Brain microvascular endothelial cell (primary cell): ENCODE measurements around the gene PCSK9.

Experiments
- DNase-seq: peaks from one replicate; pipeline ENCODE4 v3.0.0-alpha.2; 2020
- H3K27ac ChIP-seq: fragments of 250-450 bp; sonication (Bioruptor Pico); 2 replicates; pipeline ENCODE4 v1.5.1; 2020; ENCODE audit warnings: mild to moderate bottlenecking, moderate library complexity
- H3K27me3 ChIP-seq: fragments of 250-450 bp; sonication (Bioruptor Pico); replicated peaks from 2 replicates; pipeline ENCODE4 v1.5.1; 2020; ENCODE audit warnings: mild to moderate bottlenecking
- H3K36me3 ChIP-seq: fragments of 250-450 bp; sonication (Bioruptor Pico); replicated peaks from 2 replicates; pipeline ENCODE4 v1.5.1; 2020; ENCODE audit warnings: mild to moderate bottlenecking
- H3K4me3 ChIP-seq: 2 replicates; pipeline ENCODE4 v1.5.1; 2011; ENCODE audit warnings: low read depth, mild to moderate bottlenecking, control low read depth, low read length, moderate library complexity
- in situ Hi-C: cut with HindIII; loops from 2 replicates; pipeline ENCODE4 v1.10.0; 2017; ENCODE audit warnings: low sequenced_read_pairs, low pct_ligation_motif_present
- TF ChIP-seq, protein P1 (sequence below): IDR thresholded peaks from 2 replicates; pipeline ENCODE4 v1.5.1; 2011; ENCODE audit warnings: low read depth, mild to moderate bottlenecking, moderate library complexity, low read length, control low read depth, inconsistent platforms; ENCODE audit errors: missing control alignments

The PCSK9 gene

DNA sequence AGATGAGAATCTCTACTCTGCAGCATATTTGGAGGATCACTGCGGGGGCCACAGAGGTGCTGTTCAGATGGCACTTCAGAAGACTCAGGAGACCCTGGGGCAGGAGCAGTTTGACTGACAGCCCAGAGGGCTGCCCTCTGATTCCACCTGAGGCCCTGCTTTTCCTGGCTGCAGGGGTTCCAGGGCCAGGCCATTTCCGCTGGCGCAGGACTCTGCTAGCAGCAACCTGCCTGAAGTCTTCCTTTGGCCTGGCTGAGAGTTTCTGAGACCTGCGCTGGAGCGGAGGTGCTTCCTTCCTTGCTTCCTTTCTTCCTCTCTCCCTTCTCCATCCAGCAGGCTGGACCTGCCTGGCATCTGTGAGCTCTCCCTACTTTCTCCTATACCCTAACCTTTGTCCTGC lies 11.8 kb downstream of the PCSK9 start:
- TF ChIP-seq, protein P1, sequence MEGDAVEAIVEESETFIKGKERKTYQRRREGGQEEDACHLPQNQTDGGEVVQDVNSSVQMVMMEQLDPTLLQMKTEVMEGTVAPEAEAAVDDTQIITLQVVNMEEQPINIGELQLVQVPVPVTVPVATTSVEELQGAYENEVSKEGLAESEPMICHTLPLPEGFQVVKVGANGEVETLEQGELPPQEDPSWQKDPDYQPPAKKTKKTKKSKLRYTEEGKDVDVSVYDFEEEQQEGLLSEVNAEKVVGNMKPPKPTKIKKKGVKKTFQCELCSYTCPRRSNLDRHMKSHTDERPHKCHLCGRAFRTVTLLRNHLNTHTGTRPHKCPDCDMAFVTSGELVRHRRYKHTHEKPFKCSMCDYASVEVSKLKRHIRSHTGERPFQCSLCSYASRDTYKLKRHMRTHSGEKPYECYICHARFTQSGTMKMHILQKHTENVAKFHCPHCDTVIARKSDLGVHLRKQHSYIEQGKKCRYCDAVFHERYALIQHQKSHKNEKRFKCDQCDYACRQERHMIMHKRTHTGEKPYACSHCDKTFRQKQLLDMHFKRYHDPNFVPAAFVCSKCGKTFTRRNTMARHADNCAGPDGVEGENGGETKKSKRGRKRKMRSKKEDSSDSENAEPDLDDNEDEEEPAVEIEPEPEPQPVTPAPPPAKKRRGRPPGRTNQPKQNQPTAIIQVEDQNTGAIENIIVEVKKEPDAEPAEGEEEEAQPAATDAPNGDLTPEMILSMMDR = no peak
- Histone ChIP-seq H3K27ac (no peak overlapping the region), H3K4me3 (no peak overlapping the region), H3K36me3 (no peaks in the 10 kb centered on the region), H3K27me3 (no peaks in the 10 kb centered on the region)
- in situ Hi-C loops = no loop called here
- DNase-seq = no peak

DNA sequence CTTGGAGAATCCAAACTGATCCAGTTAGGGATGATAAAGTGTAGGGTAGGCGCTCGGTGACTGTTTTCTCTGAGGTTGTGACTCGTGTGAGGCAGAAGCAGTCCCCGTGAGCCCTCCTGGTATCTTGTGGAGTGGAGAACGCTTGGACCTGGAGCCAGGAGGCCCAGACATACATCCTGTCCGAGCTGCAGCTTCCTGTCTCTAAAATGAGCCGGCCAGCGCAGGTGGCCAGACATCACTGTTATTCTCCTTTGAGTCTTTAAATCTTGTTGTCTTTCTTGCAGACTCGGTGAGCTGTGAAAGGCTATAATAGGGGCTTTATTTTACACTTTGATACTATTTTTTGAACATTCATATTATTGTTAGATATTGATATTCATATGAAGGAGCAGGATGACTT lies 12.3 kb downstream of the PCSK9 start:
- in situ Hi-C loops = no loop called here
- Histone ChIP-seq H3K27me3 (no peaks in the 10 kb centered on the region), H3K36me3 (no peaks in the 10 kb centered on the region), H3K27ac (no peak overlapping the region), H3K4me3 (no peak overlapping the region)
- no peak for DNase-seq
- TF ChIP-seq, protein P1 = no peak

DNA sequence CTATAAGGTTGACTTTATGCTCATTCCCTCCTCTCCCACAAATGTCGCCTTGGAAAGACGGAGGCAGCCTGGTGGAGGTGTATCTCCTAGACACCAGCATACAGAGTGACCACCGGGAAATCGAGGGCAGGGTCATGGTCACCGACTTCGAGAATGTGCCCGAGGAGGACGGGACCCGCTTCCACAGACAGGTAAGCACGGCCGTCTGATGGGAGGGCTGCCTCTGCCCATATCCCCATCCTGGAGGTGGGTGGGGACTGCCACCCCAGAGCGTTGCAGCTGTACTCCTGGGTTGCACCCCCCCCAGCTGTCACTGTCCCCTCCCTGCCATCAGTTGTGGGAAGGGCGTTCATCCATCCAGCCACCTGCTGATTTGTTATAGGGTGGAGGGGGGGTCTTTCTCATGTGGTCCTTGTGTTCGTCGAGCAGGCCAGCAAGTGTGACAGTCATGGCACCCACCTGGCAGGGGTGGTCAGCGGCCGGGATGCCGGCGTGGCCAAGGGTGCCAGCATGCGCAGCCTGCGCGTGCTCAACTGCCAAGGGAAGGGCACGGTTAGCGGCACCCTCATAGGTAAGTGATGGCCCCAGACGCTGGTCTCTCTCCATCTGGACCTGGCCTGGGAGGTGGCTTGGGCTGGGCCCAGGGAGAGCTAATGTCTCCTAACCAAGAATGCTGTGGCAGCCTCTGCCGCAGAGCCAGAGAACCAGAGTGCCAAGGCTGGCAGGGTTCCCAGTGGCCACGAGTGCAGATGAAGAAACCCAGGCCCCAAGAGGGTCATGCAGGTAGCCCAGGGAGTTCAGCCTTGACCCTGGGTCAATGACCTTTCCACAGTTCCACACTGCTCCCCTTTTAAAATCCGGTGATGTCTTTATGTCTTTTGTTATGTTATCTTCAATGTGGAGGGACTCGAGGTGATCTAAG lies 13.1 kb downstream of the PCSK9 start:
- TF ChIP-seq, protein P1 = no peak
- in situ Hi-C loops = no loop called here
- no peaks in the 10 kb centered on the region for H3K36me3 ChIP-seq
- no peak overlapping the region for H3K4me3 ChIP-seq
- no peak for DNase-seq
- H3K27me3 ChIP-seq = no peaks in the 10 kb centered on the region
- H3K27ac ChIP-seq = no peak overlapping the region

DNA sequence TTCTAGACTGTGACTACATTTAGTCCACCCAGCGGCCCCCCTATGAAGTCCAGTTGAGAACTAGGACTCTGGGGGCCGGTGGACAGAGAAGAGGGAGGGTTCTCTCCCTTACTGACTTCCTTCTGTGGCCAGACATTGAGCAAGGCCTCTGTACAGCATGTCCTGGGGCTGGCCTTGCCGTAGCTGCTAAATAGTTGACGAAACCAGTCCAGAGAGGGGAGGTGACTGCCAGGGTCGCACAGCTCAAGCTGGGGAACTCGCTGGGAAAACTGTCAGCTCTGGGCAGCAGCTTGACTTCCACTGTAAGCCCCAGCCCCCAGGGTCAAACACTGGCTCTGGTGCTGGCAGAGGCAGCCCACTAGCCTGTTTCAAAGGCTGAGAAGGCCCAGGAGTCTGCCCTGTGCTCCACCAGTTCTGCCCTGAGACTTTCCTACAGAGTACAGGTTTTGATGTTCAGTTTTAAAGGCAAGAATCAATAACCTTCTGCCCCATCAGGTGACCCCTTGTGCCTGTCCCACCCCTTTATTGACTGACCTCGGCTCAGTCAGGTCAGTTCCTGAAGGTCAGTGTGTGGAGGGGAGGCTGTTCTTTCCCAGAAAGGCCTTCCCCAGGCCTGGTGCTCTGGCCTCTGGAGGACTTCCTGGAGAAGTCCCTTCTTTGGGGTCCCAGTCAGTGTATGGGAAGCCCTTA lies 14.1 kb downstream of the PCSK9 start:
- in situ Hi-C loops = no loop called here
- Histone ChIP-seq H3K27ac (no peak overlapping the region), H3K4me3 (no peak overlapping the region), H3K27me3 (no peaks in the 10 kb centered on the region), H3K36me3 (no peaks in the 10 kb centered on the region)
- no peak for DNase-seq
- TF ChIP-seq, protein P1 = no peak

- no peaks in the 10 kb centered on the region for H3K36me3 ChIP-seq
- in situ Hi-C loops = no loop called here
- no peak for DNase-seq
- H3K27me3 ChIP-seq = no peaks in the 10 kb centered on the region
- no peak overlapping the region for H3K4me3 ChIP-seq
- no peak overlapping the region for H3K27ac ChIP-seq
- TF ChIP-seq, protein P1 = no peak
Observed at GRCh38 chr1:55054396-55054795, 15.0 kb downstream of the PCSK9 start.
